CD8-positive, alpha-beta memory T cell (primary cell): ENCODE measurements around the gene FTO. TPM values are rescaled to one million over a fixed set of nuclear protein-coding genes. Genes with fewer than 3 reads are reported as not detected.

Experiments
- CTCF ChIA-PET: fragments of 350-600 bp; sonication (Branson Sonifier 250); formaldehyde crosslinking; loops from one replicate; lab custom pipeline; 2021; ENCODE audit warnings: antibody characterized with exemption; lab: Charles Lee
- POLR2A ChIA-PET: fragments of 350-600 bp; sonication (Branson Sonifier 250); formaldehyde crosslinking; loops from one replicate; lab custom pipeline; 2021; ENCODE audit warnings: antibody characterized with exemption; lab: Charles Lee
- DNase-seq, 5 donors: peaks; one replicate each; pipeline versions ENCODE4 v3.0.0 to v3.0.0-alpha.2; 2020 to 2022; ENCODE audit warnings: mixed read lengths in 1 of 5
- H3K27ac ChIP-seq: one replicate; pipeline ENCODE4 v1.7.0; 2013; ENCODE audit warnings: low read depth, mild to moderate bottlenecking, low read length, moderate library complexity
- H3K27me3 ChIP-seq: 2 replicates; pipeline ENCODE4 v1.7.0; 2013; ENCODE audit warnings: low read length, mild to moderate bottlenecking; ENCODE audit not compliant: insufficient read depth, poor library complexity, severe bottlenecking
- H3K36me3 ChIP-seq: 2 replicates; pipeline ENCODE4 v1.7.0; 2013; ENCODE audit warnings: mild to moderate bottlenecking, low read length, moderate library complexity; ENCODE audit not compliant: insufficient read depth
- H3K4me1 ChIP-seq: 2 replicates; pipeline ENCODE4 v1.7.0; 2013; ENCODE audit warnings: mild to moderate bottlenecking, low read length, moderate library complexity; ENCODE audit not compliant: insufficient read depth
- H3K4me3 ChIP-seq: 2 replicates; pipeline ENCODE4 v1.7.0; 2013; ENCODE audit warnings: mild to moderate bottlenecking, low read length
- H3K9me3 ChIP-seq: 2 replicates; pipeline ENCODE4 v1.7.0; 2013; ENCODE audit warnings: mild to moderate bottlenecking, low read length
- H3K27ac Mint-ChIP-seq, 8 donors: one replicate each; pipeline ENCODE4 v1.8.0; 2020 to 2021; ENCODE audit warnings: mixed read lengths in 8 of 8, mild to moderate bottlenecking in 6 of 8, inconsistent platforms in 3 of 8, moderate library complexity in 3 of 8
- H3K27me3 Mint-ChIP-seq, 2 donors: one replicate each; pipeline ENCODE4 v1.8.0; 2020 to 2021; ENCODE audit warnings: mixed read lengths in 2 of 2, mild to moderate bottlenecking in 1 of 2, moderate library complexity in 1 of 2
- H3K36me3 Mint-ChIP-seq, 3 donors: one replicate each; pipeline ENCODE4 v1.8.0; 2020 to 2021; ENCODE audit warnings: mixed read lengths in 3 of 3, inconsistent platforms in 1 of 3, mild to moderate bottlenecking in 1 of 3
- H3K4me1 Mint-ChIP-seq, 3 donors: one replicate each; pipeline ENCODE4 v1.8.0; 2020 to 2021; ENCODE audit warnings: mixed read lengths in 3 of 3, inconsistent platforms in 1 of 3, mild to moderate bottlenecking in 1 of 3
- H3K4me3 Mint-ChIP-seq, 7 donors: one replicate each; pipeline ENCODE4 v1.8.0; 2020 to 2021; ENCODE audit warnings: mixed read lengths in 7 of 7, mild to moderate bottlenecking in 6 of 7, moderate library complexity in 4 of 7, inconsistent platforms in 2 of 7
- H3K9me3 Mint-ChIP-seq, 5 donors: one replicate each; pipeline ENCODE4 v1.8.0; 2020 to 2022; ENCODE audit warnings: mixed read lengths in 5 of 5, mild to moderate bottlenecking in 3 of 5, moderate library complexity in 2 of 5, inconsistent platforms in 1 of 5
- polyA plus RNA-seq: library from polyadenylated mRNA; unstranded; fragments of 300-500 nt; fragmentation: Illumina TruSeq; gene quantifications from one replicate; pipeline ENCODE4 v1.2.3, GENCODE V29; 2021
- total RNA-seq, 2 experiments: library from RNA; stranded (reverse); gene quantifications; one replicate each; pipeline ENCODE4 v1.2.3, GENCODE V29; 2021

FTO gene
- total and polyA plus RNA-seq, 3 experiments from 2014 or later: 54.5 to 77.8 (median 56.0) TPM

- Histone ChIP-seq H3K4me1 (no peaks in the 10 kb centered on the region), H3K4me3 (no peak overlapping the region), H3K27me3 (no peaks in the 10 kb centered on the region), H3K36me3 (no peaks in the 10 kb centered on the region), H3K27ac (no peak overlapping the region), H3K9me3 (no peaks in the 10 kb centered on the region)
- Mint-ChIP-seq H3K9me3 (peaks cover 0 to 34% (median 4%) of the 10 kb centered on the region in 5 donors), H3K4me3 (no peak overlapping the region), H3K27me3 (no peaks in the 10 kb centered on the region), H3K36me3 (peaks cover 24 to 73% (median 27%) of the 10 kb centered on the region in 3 donors), H3K27ac (peak overlapping the region in 1 of 8 donors; percentile 19), H3K4me1 (no peaks in the 10 kb centered on the region)
- POLR2A ChIA-PET: no interaction called here
- no peak for DNase-seq
- CTCF ChIA-PET: no interaction called here
Measured at GRCh38 chr16:54027995-54028394, 324.0 kb downstream of the FTO start.

GRCh38 chr16:54030451-54030850 is 326.5 kb downstream of the FTO start:
- Histone ChIP-seq H3K4me1 (no peaks in the 10 kb centered on the region), H3K27ac (no peak overlapping the region), H3K9me3 (no peaks in the 10 kb centered on the region), H3K36me3 (no peaks in the 10 kb centered on the region), H3K4me3 (no peak overlapping the region), H3K27me3 (no peaks in the 10 kb centered on the region)
- Mint-ChIP-seq H3K4me1 (no peaks in the 10 kb centered on the region), H3K27me3 (no peaks in the 10 kb centered on the region), H3K27ac (peak overlapping the region in 1 of 8 donors; percentile 11), H3K9me3 (peaks cover 0 to 34% (median 4%) of the 10 kb centered on the region in 5 donors), H3K4me3 (no peak overlapping the region), H3K36me3 (peaks cover 24 to 71% (median 30%) of the 10 kb centered on the region in 3 donors)
- DNase-seq: no peak
- ChIA-PET POLR2A (no interaction called here), CTCF (no interaction called here)

- no peak for DNase-seq
- no peak overlapping the region for H3K27ac Mint-ChIP-seq
- no peaks in the 10 kb centered on the region for H3K4me1 Mint-ChIP-seq
- no peaks in the 10 kb centered on the region for H3K9me3 ChIP-seq
- H3K4me3 ChIP-seq: no peak overlapping the region
- no peaks in the 10 kb centered on the region for H3K36me3 ChIP-seq
- H3K27me3 Mint-ChIP-seq: no peaks in the 10 kb centered on the region
- H3K27me3 ChIP-seq: no peaks in the 10 kb centered on the region
- no peak overlapping the region for H3K27ac ChIP-seq
- ChIA-PET CTCF (no interaction called here), POLR2A (no interaction called here)
- H3K9me3 Mint-ChIP-seq: peaks cover 0 to 33% (median 4%) of the 10 kb centered on the region in 5 donors
- peaks cover 22 to 77% (median 31%) of the 10 kb centered on the region in 3 donors for H3K36me3 Mint-ChIP-seq
- no peak overlapping the region for H3K4me3 Mint-ChIP-seq
- H3K4me1 ChIP-seq: no peaks in the 10 kb centered on the region
Measured at GRCh38 chr16:54031107-54031760, 327.3 kb downstream of the FTO start.

- no peaks in the 10 kb centered on the region for H3K9me3 ChIP-seq
- no peaks in the 10 kb centered on the region for H3K27me3 Mint-ChIP-seq
- CTCF ChIA-PET: no interaction called here
- peaks cover 0 to 26% (median 4%) of the 10 kb centered on the region in 5 donors for H3K9me3 Mint-ChIP-seq
- no peaks in the 10 kb centered on the region for H3K27me3 ChIP-seq
- H3K4me1 ChIP-seq: no peaks in the 10 kb centered on the region
- H3K4me3 Mint-ChIP-seq: no peak overlapping the region
- H3K36me3 Mint-ChIP-seq: peaks cover 15 to 72% (median 27%) of the 10 kb centered on the region in 3 donors
- DNase-seq: no peak
- H3K4me1 Mint-ChIP-seq: no peaks in the 10 kb centered on the region
- no peaks in the 10 kb centered on the region for H3K36me3 ChIP-seq
- no peak overlapping the region for H3K27ac ChIP-seq
- no peak overlapping the region for H3K4me3 ChIP-seq
- POLR2A ChIA-PET: no interaction called here
- H3K27ac Mint-ChIP-seq: no peak overlapping the region
Measured at GRCh38 chr16:54033747-54034146, 329.8 kb downstream of the FTO start.

GRCh38 chr16:54034684-54035083 is 330.7 kb downstream of the FTO start:
- Mint-ChIP-seq H3K4me3 (no peak overlapping the region), H3K4me1 (no peaks in the 10 kb centered on the region), H3K36me3 (peaks cover 17 to 70% (median 28%) of the 10 kb centered on the region in 3 donors), H3K27ac (no peak overlapping the region), H3K9me3 (peaks cover 0 to 21% (median 4%) of the 10 kb centered on the region in 5 donors), H3K27me3 (no peaks in the 10 kb centered on the region)
- H3K27me3 ChIP-seq: no peaks in the 10 kb centered on the region
- H3K9me3 ChIP-seq: no peaks in the 10 kb centered on the region
- no peak overlapping the region for H3K4me3 ChIP-seq
- POLR2A ChIA-PET: no interaction called here
- CTCF ChIA-PET: no interaction called here
- H3K27ac ChIP-seq: no peak overlapping the region
- H3K36me3 ChIP-seq: no peaks in the 10 kb centered on the region
- H3K4me1 ChIP-seq: no peaks in the 10 kb centered on the region
- no peak for DNase-seq

GRCh38 chr16:54040480-54040879 is 336.5 kb downstream of the FTO start:
- H3K27me3 Mint-ChIP-seq: no peaks in the 10 kb centered on the region
- H3K4me1 Mint-ChIP-seq: no peaks in the 10 kb centered on the region
- no peak overlapping the region for H3K4me3 Mint-ChIP-seq
- ChIA-PET POLR2A (no interaction called here), CTCF (no interaction called here)
- Histone ChIP-seq H3K36me3 (no peaks in the 10 kb centered on the region), H3K27ac (no peak overlapping the region), H3K27me3 (no peaks in the 10 kb centered on the region), H3K4me3 (no peak overlapping the region), H3K9me3 (no peaks in the 10 kb centered on the region), H3K4me1 (no peaks in the 10 kb centered on the region)
- H3K9me3 Mint-ChIP-seq: peaks cover 0 to 4% (median 0%) of the 10 kb centered on the region in 5 donors
- peak overlapping the region in 1 of 8 donors; percentile 47 for H3K27ac Mint-ChIP-seq
- DNase-seq: no peak
- peaks cover 13 to 48% (median 20%) of the 10 kb centered on the region in 3 donors for H3K36me3 Mint-ChIP-seq

GRCh38 chr16:54040975-54041374 is 337.0 kb downstream of the FTO start:
- H3K9me3 ChIP-seq: no peaks in the 10 kb centered on the region
- Mint-ChIP-seq H3K27ac (no peak overlapping the region), H3K4me3 (no peak overlapping the region), H3K9me3 (peaks cover 0 to 4% (median 0%) of the 10 kb centered on the region in 5 donors), H3K36me3 (peaks cover 13 to 43% (median 18%) of the 10 kb centered on the region in 3 donors), H3K27me3 (no peaks in the 10 kb centered on the region), H3K4me1 (no peaks in the 10 kb centered on the region)
- no peaks in the 10 kb centered on the region for H3K36me3 ChIP-seq
- POLR2A ChIA-PET: no interaction called here
- no peak overlapping the region for H3K4me3 ChIP-seq
- H3K4me1 ChIP-seq: no peaks in the 10 kb centered on the region
- DNase-seq: no peak
- no peaks in the 10 kb centered on the region for H3K27me3 ChIP-seq
- no peak overlapping the region for H3K27ac ChIP-seq
- CTCF ChIA-PET: no interaction called here

GRCh38 chr16:54048586-54049495 is 344.9 kb downstream of the FTO start:
- no peaks in the 10 kb centered on the region for H3K27me3 ChIP-seq
- H3K4me3 ChIP-seq: no peak overlapping the region
- Mint-ChIP-seq H3K4me3 (no peak overlapping the region), H3K9me3 (no peaks in the 10 kb centered on the region), H3K27me3 (no peaks in the 10 kb centered on the region), H3K4me1 (no peaks in the 10 kb centered on the region), H3K36me3 (peaks cover 0 to 13% (median 2%) of the 10 kb centered on the region in 3 donors), H3K27ac (peak overlapping the region in 1 of 8 donors; percentile 15)
- no peaks in the 10 kb centered on the region for H3K4me1 ChIP-seq
- H3K9me3 ChIP-seq: no peaks in the 10 kb centered on the region
- no peak overlapping the region for H3K27ac ChIP-seq
- H3K36me3 ChIP-seq: no peaks in the 10 kb centered on the region
- CTCF ChIA-PET: no interaction called here
- DNase-seq: no peak
- POLR2A ChIA-PET: interaction anchor here (0.7 kb wide), 1 partner anchor 528 kb away, joined by 3 read pairs; no protein-coding TSS in a partner anchor
